MM.1S (cell line): ENCODE data around the gene ZFHX3.

Source experiments
- DNase-seq: peaks from one replicate; pipeline ENCODE4 v3.0.0-alpha.2; 2015
- H2AFZ ChIP-seq: fragments of 300-600 bp; sonication (generic); 2 replicates; pipeline ENCODE4 v1.6.0; 2016; ENCODE audit warnings: antibody characterized with exemption, low read length
- H3F3A ChIP-seq: fragments of 300-600 bp; sonication (generic); 2 replicates; pipeline ENCODE4 v1.6.1; 2016; ENCODE audit warnings: mild to moderate bottlenecking, antibody characterized with exemption, low read length, moderate library complexity, mixed read lengths; ENCODE audit not compliant: insufficient read depth
- H3K27ac ChIP-seq: fragments of 300-600 bp; sonication (generic); 2 replicates; pipeline ENCODE4 v1.5.1; 2016; ENCODE audit warnings: mild to moderate bottlenecking, low read length
- H3K27me3 ChIP-seq: fragments of 300-600 bp; sonication (generic); replicated peaks from 2 replicates; pipeline ENCODE4 v1.6.0; 2016; ENCODE audit warnings: low read length; ENCODE audit not compliant: insufficient read depth
- H3K36me3 ChIP-seq: fragments of 300-600 bp; sonication (generic); replicated peaks from 2 replicates; pipeline ENCODE4 v1.6.1; 2016; ENCODE audit warnings: mild to moderate bottlenecking, low read length, mixed read lengths; ENCODE audit not compliant: insufficient read depth
- H3K4me1 ChIP-seq: fragments of 300-600 bp; sonication (generic); 2 replicates; pipeline ENCODE4 v1.6.1; 2016; ENCODE audit warnings: low read length, mixed read lengths
- H3K4me2 ChIP-seq: fragments of 300-600 bp; sonication (generic); 2 replicates; pipeline ENCODE4 v1.6.0; 2016; ENCODE audit warnings: low read depth, low read length
- H3K4me3 ChIP-seq: fragments of 300-600 bp; sonication (generic); 2 replicates; pipeline ENCODE4 v1.5.1; 2016; ENCODE audit warnings: low read length, mixed read lengths
- H3K79me2 ChIP-seq: fragments of 300-600 bp; sonication (generic); 2 replicates; pipeline ENCODE4 v1.6.1; 2016; ENCODE audit warnings: mixed run types, low read length, mixed read lengths
- H3K9ac ChIP-seq: fragments of 300-600 bp; sonication (generic); 2 replicates; pipeline ENCODE4 v1.6.1; 2016; ENCODE audit warnings: low read length, mixed read lengths
- H3K9me2 ChIP-seq: fragments of 300-600 bp; sonication (generic); replicated peaks from 2 replicates; pipeline ENCODE4 v1.6.1; 2016; ENCODE audit warnings: mild to moderate bottlenecking, low read length, mixed read lengths; ENCODE audit not compliant: insufficient read depth
- H3K9me3 ChIP-seq: fragments of 300-600 bp; sonication (generic); replicated peaks from 2 replicates; pipeline ENCODE4 v1.6.1; 2016; ENCODE audit warnings: mild to moderate bottlenecking, low read length, mixed read lengths; ENCODE audit not compliant: insufficient read depth
- H4K20me1 ChIP-seq: fragments of 300-600 bp; sonication (generic); 2 replicates; pipeline ENCODE4 v1.6.1; 2016; ENCODE audit warnings: mild to moderate bottlenecking, low read length, moderate library complexity, mixed read lengths; ENCODE audit not compliant: insufficient read depth
- EZH2 ChIP-seq: fragments of 300-600 bp; sonication (generic); optimal IDR thresholded peaks from 2 replicates; pipeline ENCODE3; 2017; ENCODE audit warnings: low read depth, mild to moderate bottlenecking, antibody characterized with exemption, low read length, mixed read lengths
- EZH2phosphoT487 ChIP-seq: fragments of 300-600 bp; sonication (generic); IDR thresholded peaks from 2 replicates; pipeline ENCODE4 v1.6.1; 2018; ENCODE audit warnings: antibody characterized with exemption, low read length
- TF ChIP-seq, protein P1 (sequence below): fragments of 300-600 bp; sonication (generic); IDR thresholded peaks from 2 replicates; pipeline ENCODE4 v1.5.1; 2016; ENCODE audit warnings: antibody characterized with exemption, low read length, mixed read lengths

ZFHX3 gene

DNA sequence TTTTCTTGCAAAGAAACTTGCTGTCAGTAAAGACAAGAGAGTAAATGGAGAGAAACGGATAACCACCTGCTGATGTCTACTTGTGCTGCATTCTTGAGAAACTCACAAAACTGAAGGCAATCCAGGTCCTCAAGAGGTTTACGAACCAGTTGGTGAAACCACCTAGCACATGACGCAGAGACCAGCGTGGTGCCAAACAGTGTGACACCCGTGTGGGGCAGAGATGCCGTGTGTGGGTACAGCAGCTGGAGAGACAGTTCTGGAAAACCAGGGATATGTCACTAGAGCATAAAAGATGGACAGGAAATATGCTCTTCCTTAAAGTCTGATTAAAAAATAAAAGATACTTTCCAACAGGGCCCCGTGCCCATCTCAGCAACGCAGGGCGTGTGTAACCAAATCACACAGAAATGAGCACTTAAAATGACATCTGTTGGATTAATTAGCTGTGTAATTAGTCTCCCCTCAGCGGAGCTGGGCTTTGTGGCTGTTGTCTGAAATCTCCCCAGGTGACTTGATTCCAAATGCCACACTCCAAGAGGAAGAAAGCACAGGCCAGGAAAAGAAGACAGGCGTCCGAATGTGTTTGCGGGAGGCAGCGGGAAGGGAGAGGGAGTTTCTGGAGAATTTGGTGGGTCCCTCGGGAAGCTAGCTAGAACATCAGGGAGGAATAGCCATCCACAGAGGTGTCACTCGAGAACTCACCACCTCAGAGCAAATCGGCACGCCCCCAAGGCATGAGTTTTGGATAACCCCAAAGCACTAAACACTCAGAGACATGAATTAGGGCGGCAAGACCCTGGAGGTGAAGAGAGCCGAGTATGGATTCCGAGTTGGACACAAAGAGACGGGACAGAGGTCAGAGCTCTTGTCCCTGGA is 109.8 kb downstream of the ZFHX3 start:
- Histone ChIP-seq H4K20me1 (no peaks in the 10 kb centered on the region), H3K9me3 (no peaks in the 10 kb centered on the region), H3K27me3 (no peaks in the 10 kb centered on the region), H3K4me2 (no peak overlapping the region), H3K4me1 (no peaks in the 10 kb centered on the region), H3K9me2 (no peaks in the 10 kb centered on the region), H3K9ac (no peak overlapping the region), H3K27ac (no peak overlapping the region), H2AFZ (no peak overlapping the region), H3F3A (no peaks in the 10 kb centered on the region), H3K36me3 (no peaks in the 10 kb centered on the region), H3K79me2 (no peaks in the 10 kb centered on the region), H3K4me3 (no peak overlapping the region)
- no peak for TF ChIP-seq EZH2phosphoT487
- TF ChIP-seq, protein P1, sequence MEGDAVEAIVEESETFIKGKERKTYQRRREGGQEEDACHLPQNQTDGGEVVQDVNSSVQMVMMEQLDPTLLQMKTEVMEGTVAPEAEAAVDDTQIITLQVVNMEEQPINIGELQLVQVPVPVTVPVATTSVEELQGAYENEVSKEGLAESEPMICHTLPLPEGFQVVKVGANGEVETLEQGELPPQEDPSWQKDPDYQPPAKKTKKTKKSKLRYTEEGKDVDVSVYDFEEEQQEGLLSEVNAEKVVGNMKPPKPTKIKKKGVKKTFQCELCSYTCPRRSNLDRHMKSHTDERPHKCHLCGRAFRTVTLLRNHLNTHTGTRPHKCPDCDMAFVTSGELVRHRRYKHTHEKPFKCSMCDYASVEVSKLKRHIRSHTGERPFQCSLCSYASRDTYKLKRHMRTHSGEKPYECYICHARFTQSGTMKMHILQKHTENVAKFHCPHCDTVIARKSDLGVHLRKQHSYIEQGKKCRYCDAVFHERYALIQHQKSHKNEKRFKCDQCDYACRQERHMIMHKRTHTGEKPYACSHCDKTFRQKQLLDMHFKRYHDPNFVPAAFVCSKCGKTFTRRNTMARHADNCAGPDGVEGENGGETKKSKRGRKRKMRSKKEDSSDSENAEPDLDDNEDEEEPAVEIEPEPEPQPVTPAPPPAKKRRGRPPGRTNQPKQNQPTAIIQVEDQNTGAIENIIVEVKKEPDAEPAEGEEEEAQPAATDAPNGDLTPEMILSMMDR, result no peak
- TF ChIP-seq EZH2, result no peak
- no peak for DNase-seq

DNA sequence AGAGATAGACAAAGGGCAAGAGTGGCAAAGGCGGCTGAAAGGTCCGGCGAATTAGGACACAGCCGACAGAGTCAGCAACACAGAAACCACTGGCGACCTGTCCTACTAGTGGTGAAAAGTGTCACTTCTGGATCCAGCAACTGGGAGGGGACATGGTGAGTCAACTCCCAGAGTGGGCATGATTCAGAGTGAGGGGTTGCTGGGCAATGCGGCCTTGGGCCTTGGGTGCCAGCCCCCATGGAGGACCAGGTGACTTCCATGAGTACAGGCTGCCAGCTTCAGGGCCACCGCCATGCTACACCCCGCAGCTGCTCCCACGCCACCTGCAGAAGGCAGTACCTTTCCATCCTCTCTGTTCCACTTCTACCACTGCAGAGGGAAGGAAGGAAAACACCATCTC is 110.6 kb downstream of the ZFHX3 start:
- Histone ChIP-seq H4K20me1 (no peaks in the 10 kb centered on the region), H3K4me2 (no peak overlapping the region), H3K4me1 (no peaks in the 10 kb centered on the region), H3K27me3 (no peaks in the 10 kb centered on the region), H3K9me2 (no peaks in the 10 kb centered on the region), H2AFZ (no peak overlapping the region), H3K4me3 (no peak overlapping the region), H3F3A (no peaks in the 10 kb centered on the region), H3K9me3 (no peaks in the 10 kb centered on the region), H3K79me2 (no peaks in the 10 kb centered on the region), H3K9ac (no peak overlapping the region), H3K27ac (no peak overlapping the region), H3K36me3 (no peaks in the 10 kb centered on the region)
- no peak for DNase-seq
- TF ChIP-seq EZH2phosphoT487 (no peak), EZH2 (no peak)
- TF ChIP-seq, protein P1, result no peak

DNA sequence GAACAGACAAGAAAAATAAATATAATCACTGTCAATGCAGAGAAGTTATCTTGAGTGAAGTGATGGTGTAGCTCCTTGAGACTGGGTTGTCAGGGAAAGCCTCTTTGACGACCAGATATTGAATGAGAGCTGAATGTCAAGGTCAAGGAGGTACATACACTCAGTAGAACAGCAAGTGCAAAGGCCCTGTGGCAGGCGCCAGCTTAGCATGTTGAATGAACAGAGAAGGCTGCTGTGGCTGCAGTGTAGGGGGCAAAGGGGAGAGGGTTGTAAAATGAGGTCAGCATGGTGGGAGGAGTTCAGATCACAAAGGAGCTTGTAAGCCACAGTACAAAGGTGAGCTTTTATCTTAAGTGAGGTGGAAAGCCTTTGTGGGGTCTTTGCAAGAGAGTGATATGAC is 111.5 kb downstream of the ZFHX3 start:
- H3F3A ChIP-seq, result no peaks in the 10 kb centered on the region
- TF ChIP-seq, protein P1, result no peak
- no peak for TF ChIP-seq EZH2phosphoT487
- TF ChIP-seq EZH2, result no peak
- no peaks in the 10 kb centered on the region for H4K20me1 ChIP-seq
- no peak overlapping the region for H2AFZ ChIP-seq
- H3K4me3 ChIP-seq, result no peak overlapping the region
- no peak overlapping the region for H3K27ac ChIP-seq
- no peaks in the 10 kb centered on the region for H3K36me3 ChIP-seq
- no peaks in the 10 kb centered on the region for H3K9me2 ChIP-seq
- H3K79me2 ChIP-seq, result no peaks in the 10 kb centered on the region
- H3K9ac ChIP-seq, result no peak overlapping the region
- no peaks in the 10 kb centered on the region for H3K4me1 ChIP-seq
- DNase-seq, result no peak
- no peaks in the 10 kb centered on the region for H3K27me3 ChIP-seq
- no peak overlapping the region for H3K4me2 ChIP-seq
- no peaks in the 10 kb centered on the region for H3K9me3 ChIP-seq
